Choroid plexus epithelial cell (primary cell): ENCODE data around the gene CRMP1.

Source experiments
- DNase-seq: peaks from one replicate; pipeline ENCODE4 v3.0.0-alpha.2; 2010; ENCODE audit warnings: low read depth
- H3K4me3 ChIP-seq: 2 replicates; pipeline ENCODE4 v1.5.1; 2011; ENCODE audit warnings: low read depth, mild to moderate bottlenecking, control low read depth, low read length, moderate library complexity
- TF ChIP-seq, protein P1 (sequence below): conservative IDR thresholded peaks from 2 replicates; pipeline ENCODE4 v1.5.1; 2011; ENCODE audit warnings: low read depth, mild to moderate bottlenecking, control low read depth, inconsistent platforms, low read length, moderate library complexity

CRMP1 gene

DNA sequence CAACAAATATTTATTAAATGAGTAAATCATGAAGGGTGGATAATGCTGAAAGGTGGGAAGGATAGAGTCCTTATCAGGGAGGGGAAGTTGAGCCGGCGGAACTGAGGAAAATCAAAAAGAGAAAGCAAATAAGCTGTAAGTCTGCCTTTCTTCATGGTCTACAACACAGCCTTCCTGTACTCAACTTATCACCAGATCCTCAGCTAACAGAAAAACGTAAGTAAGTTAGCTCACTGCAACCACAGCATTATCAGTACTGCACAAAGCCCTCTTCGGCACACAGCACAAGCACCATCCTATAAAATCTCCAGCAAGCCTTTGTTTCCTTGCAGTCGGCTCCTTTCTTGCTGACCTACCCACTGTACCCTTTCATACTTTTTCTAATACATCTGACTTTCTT lies 70.3 kb downstream of the CRMP1 start:
- TF ChIP-seq, protein P1, sequence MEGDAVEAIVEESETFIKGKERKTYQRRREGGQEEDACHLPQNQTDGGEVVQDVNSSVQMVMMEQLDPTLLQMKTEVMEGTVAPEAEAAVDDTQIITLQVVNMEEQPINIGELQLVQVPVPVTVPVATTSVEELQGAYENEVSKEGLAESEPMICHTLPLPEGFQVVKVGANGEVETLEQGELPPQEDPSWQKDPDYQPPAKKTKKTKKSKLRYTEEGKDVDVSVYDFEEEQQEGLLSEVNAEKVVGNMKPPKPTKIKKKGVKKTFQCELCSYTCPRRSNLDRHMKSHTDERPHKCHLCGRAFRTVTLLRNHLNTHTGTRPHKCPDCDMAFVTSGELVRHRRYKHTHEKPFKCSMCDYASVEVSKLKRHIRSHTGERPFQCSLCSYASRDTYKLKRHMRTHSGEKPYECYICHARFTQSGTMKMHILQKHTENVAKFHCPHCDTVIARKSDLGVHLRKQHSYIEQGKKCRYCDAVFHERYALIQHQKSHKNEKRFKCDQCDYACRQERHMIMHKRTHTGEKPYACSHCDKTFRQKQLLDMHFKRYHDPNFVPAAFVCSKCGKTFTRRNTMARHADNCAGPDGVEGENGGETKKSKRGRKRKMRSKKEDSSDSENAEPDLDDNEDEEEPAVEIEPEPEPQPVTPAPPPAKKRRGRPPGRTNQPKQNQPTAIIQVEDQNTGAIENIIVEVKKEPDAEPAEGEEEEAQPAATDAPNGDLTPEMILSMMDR, result no peak
- DNase-seq, result no peak
- H3K4me3 ChIP-seq, result no peak overlapping the region

DNA sequence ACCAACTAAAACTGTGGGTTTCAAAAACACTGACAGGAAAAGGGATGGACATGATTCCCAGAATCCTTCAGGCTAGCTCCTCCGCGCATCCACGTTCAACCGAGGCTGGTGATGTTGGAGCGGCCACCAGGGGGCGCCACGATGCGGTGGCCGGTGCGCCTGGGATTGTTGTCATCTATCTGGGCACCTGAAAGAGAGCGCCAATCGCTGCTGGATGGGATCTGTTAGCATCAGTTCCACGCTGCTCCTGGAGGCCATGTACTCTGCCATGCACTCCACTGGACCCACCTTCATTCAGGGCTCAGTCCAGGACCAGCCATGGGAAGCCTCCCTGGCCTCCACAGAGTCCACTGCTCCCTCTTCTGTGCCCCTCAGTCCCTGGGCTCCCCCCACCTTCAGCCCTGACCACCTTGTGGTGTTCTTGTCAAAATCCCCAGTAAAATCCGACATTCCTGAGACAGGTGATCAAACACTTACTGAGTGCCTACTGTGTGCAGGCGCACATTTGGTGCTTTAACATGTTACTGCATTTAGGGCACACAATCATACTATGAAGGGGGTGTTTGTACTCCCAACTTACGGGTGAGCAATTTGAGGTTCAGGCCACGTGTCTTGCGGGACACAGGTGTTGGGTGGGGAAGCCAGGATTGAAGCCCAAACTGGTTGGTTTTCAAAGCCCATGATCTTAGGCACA lies 71.1 kb downstream of the CRMP1 start:
- H3K4me3 ChIP-seq, result no peak overlapping the region
- DNase-seq, result no peak
- TF ChIP-seq, protein P1, result peak; percentile 74

DNA sequence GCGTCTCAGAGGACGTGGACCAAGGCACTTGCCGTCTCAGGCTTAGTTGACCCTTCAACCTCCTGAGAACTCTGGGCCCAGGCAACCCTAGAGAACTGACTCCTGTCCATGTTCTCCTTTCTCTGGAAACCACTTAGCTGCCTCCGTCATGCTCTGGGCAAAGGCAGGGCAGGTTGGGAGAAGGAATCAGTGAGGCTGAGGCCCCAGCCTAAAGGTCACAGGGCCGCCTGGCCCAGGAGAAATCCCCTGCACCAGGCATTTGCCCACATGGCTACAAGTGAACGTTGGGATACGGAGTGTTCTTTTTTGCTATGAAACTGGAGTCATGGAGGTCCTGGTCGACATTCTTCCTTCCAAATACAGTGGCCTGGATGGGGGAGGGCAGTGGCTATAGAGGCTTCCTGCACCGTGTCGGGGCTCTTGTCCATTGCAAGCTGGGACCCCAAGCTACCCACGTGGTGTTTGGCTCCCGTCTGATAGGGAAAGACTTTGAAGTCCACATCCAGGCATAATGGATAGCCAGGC lies 76.0 kb downstream of the CRMP1 start:
- TF ChIP-seq, protein P1, result no peak
- no peak overlapping the region for H3K4me3 ChIP-seq
- DNase-seq, result no peak

DNA sequence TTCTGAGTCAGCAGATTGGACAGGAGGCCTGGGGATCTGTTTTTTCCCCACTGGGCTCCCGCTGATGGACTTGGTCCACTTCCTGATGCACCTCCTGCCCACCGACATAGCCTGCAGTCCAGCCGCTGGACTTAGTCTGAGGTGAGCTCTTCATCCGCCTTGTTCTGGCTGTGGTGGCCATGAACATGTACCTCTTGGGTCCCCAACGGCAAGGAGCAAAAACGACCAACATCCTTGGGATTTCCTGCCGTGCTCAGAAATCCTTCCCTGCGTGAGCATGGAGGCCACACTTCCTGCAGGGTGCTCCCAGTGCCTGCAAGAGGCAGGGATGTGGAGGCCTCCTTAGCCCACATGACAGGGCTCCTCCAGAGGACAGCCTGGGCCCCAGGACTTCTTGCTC lies 76.8 kb downstream of the CRMP1 start:
- no peak overlapping the region for H3K4me3 ChIP-seq
- DNase-seq, result no peak
- TF ChIP-seq, protein P1, result no peak

DNA sequence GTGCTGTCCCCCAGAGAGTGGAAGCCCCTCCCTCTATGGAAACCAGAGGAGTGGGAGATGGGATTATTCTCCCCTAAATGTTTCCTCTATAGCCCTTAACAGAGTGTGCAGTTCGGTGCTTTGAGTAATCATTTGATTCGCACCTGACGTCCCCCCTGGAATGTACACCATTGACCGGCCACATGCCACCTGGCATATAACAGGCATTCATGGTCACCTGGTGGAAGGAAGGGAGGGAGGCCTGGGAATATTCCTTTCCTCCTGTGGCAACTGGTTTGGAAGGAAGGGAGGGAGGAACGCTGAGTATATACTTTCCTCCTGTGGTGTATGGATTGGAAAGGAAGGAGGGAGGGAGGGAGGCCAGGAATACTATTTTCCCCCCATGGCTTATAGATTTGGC lies 77.2 kb downstream of the CRMP1 start:
- H3K4me3 ChIP-seq, result no peak overlapping the region
- TF ChIP-seq, protein P1, result no peak

DNA sequence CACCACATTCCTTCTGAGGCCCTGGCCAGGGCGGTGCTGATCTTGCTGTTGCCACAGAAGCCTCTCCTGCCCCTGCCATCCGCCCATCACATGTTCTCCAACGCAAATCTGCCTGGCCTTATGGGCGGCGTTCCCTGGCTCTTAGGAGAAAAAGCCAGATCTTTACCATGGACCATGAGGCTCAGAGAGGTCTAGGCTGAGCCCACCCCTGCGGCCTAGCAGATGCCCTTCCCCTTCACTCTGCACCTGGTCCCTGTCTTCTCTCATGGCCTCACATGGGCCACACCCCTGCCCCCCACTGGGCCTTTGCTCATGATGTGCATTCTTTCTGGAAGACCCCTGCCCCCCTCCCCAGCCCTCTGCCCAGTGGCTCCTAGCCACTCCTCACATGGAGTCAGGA lies 78.5 kb downstream of the CRMP1 start:
- TF ChIP-seq, protein P1, result no peak
- no peak overlapping the region for H3K4me3 ChIP-seq
- DNase-seq, result no peak

More for the DNA sequence above, 77.2 kb downstream of the CRMP1 start:
- no peak for DNase-seq

DNA sequence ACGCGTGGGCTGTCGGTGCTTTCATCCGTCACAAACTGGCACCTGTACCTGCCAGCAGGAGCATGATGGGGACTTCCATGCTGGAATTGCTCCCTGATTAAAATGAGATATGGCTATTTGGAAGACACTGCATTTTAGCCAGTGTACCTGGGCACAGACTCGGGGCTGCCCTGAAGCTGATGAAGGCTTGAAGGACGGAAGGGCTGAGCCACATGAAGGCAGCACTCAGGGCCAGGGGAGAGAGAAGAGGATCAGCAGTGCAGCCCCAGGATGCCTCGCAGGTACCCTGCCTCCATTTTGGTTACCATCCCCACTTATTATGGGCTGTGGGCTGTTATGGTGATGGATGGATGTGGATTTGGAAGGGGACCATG lies 79.0 kb downstream of the CRMP1 start:
- DNase-seq, result no peak
- TF ChIP-seq, protein P1, result no peak
- no peak overlapping the region for H3K4me3 ChIP-seq
